Suprapubic skin (tissue), 4 donors: Measurements from ENCODE around the gene TRUB2. TPM values are rescaled to one million over a fixed set of nuclear protein-coding genes. Genes with fewer than 3 reads are reported as not detected.

Source experiments
- DNase-seq, 2 donors: peaks; one replicate each; pipeline ENCODE4 v3.0.0-alpha.2; 2019; ENCODE audit warnings: low spot score in 2 of 2
- H3K27ac ChIP-seq: fragments of 200-600 bp; sonication (generic); one replicate; pipeline ENCODE4 v1.5.1; 2019
- H3K27me3 ChIP-seq: fragments of 200-600 bp; sonication (generic); one replicate; pipeline ENCODE4 v1.5.1; 2019
- H3K36me3 ChIP-seq: fragments of 200-600 bp; sonication (generic); one replicate; pipeline ENCODE4 v1.5.1; 2019
- H3K4me1 ChIP-seq: fragments of 200-600 bp; sonication (generic); one replicate; pipeline ENCODE4 v1.5.1; 2019
- H3K4me3 ChIP-seq: fragments of 200-600 bp; sonication (generic); one replicate; pipeline ENCODE4 v1.5.1; 2019; ENCODE audit warnings: mild to moderate bottlenecking
- H3K9me3 ChIP-seq: fragments of 200-600 bp; sonication (generic); one replicate; pipeline ENCODE4 v1.5.1; 2019
- EP300 ChIP-seq: sonication (generic); formaldehyde crosslinking; IDR thresholded peaks from one replicate; pipeline ENCODE4 v1.6.1; 2017; ENCODE audit warnings: antibody characterized with exemption
- POLR2A ChIP-seq, 2 donors: fragments of 450-650 bp; IDR thresholded peaks; one replicate each; pipeline ENCODE4 v1.6.1; 2017; ENCODE audit warnings: antibody characterized with exemption in 2 of 2, mild to moderate bottlenecking in 2 of 2, moderate library complexity in 2 of 2
- POLR2AphosphoS5 ChIP-seq, 3 donors: sonication (generic); formaldehyde crosslinking; IDR thresholded peaks; one replicate each; pipeline ENCODE4 v1.6.1; 2017; ENCODE audit warnings: antibody characterized with exemption in 3 of 3
- WGBS: methylation state at CpG from one replicate; pipeline ENCODE4 v1.1.5; 2018; 5-methylcytosine and 5-hydroxymethylcytosine counted together
- total RNA-seq, 4 donors: library from RNA; depleted of rRNA; stranded (reverse); fragments of >200 nt; gene quantifications; one replicate each; pipeline ENCODE4 v1.1.0, GENCODE V29; 2016
- TF ChIP-seq, protein P1 (sequence below), 2 donors: fragments of 200-600 bp in 1 of 2; fragments of 450-650 bp in 1 of 2; sonication (generic) in 1 of 2; IDR thresholded peaks; one replicate each; pipeline ENCODE4 v1.5.1; 2016 to 2019; ENCODE audit warnings: antibody characterized with exemption in 2 of 2, mild to moderate bottlenecking in 1 of 2, moderate library complexity in 1 of 2

The TRUB2 gene
- total RNA-seq, 4 donors from 2014 or later: 11.6 to 19.9 (median 14.1) TPM

DNA sequence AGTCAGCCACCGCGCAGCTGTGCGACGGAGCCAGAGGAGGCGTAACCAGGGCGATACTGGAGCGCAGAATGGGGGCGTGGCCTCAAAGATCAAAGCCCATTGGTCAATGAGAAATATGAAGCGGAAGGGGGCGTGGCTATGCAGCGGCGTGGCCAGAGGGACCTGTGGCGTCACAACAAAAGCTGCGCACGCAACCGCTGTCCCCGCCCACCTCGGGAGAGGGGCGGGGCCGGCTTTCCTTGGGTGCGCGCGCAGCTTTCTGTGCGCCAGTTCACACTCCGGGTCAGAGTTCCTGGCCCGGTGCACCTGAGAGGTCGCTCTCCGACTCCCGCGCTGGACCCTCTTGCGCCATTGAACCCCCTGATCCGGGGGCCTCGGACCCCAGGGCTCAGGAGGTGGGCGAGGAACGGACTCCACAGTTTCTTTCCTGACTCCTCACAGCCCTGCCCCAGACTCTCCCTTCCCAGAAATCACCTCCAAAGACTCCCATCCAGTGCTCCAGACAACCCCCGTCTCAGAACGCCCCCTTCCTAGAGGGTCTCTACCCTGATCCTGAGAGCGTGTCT is 46.2 kb downstream of the TRUB2 start, which contains the start of gene SWI5:
Gene SWI5 (plus strand): TSS at position 269 of the 566 bp plus-strand sequence.
- no peaks in the 10 kb centered on the region for H3K9me3 ChIP-seq
- H3K36me3 ChIP-seq: peaks cover 16% of the 10 kb centered on the region
- DNase-seq: peak; percentile 100
- H3K27ac ChIP-seq: peak within 1 kb of the TSS; percentile 89
- peak within 1 kb of the TSS; percentile 82 for H3K4me3 ChIP-seq
- WGBS: 0% methylated on average over 32 of the region's 38 CpGs
- H3K27me3 ChIP-seq: no peaks in the 10 kb centered on the region
- TF ChIP-seq, protein P1, sequence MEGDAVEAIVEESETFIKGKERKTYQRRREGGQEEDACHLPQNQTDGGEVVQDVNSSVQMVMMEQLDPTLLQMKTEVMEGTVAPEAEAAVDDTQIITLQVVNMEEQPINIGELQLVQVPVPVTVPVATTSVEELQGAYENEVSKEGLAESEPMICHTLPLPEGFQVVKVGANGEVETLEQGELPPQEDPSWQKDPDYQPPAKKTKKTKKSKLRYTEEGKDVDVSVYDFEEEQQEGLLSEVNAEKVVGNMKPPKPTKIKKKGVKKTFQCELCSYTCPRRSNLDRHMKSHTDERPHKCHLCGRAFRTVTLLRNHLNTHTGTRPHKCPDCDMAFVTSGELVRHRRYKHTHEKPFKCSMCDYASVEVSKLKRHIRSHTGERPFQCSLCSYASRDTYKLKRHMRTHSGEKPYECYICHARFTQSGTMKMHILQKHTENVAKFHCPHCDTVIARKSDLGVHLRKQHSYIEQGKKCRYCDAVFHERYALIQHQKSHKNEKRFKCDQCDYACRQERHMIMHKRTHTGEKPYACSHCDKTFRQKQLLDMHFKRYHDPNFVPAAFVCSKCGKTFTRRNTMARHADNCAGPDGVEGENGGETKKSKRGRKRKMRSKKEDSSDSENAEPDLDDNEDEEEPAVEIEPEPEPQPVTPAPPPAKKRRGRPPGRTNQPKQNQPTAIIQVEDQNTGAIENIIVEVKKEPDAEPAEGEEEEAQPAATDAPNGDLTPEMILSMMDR (IDR thresholded peaks at IDR 0.05): no peak
- TF ChIP-seq EP300 (no peak), POLR2AphosphoS5 (IDR thresholded peaks at IDR 0.05) (peak; percentile 11 to 85 (median 14)), POLR2A (IDR thresholded peaks at IDR 0.05) (peak; percentile 58 to 87)
- H3K4me1 ChIP-seq: peaks cover 43% of the 10 kb centered on the region

DNA sequence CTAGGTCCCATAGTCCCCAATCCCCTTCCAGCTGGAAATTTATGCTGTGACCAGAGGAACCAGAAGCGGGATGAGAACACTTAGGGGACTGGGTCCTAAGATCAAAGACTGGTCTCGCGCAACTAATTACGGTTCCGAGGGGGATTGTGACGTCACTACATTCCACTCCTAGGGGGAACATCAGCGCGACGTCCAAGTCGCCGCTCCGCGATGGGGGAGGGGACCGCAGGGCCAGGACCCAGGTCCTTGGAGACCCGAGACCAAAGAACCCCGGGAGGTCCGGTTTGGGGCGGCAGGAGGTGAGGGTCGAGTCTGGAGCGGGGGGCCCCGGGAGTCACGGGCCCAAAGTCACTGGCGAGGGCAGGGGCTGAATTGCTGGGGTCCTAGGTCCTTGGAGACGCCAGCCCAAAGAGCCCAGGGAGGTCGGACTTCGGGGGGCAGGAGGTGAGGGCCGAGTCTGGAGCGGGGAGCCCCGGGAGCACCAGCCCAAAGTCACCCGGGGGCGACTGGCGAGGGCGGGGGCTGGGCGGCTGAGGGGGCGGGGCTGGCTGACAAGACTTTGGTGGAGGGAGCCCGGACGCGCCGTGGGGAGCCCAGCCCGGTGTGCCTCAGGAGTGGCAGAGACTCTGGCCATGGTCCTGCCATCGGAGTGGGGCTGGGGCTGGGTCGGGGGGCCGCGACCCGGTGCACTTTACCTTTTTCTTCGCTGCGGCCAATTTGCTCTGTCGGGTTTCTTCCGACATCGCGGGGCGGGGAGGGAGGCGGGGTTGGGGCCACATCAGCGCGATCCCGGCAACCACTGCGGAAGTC is 46.8 kb downstream of the TRUB2 start, which contains the start of gene GOLGA2:
Gene GOLGA2 (minus strand): TSS at position 810 of the 810 bp plus-strand sequence. CDS start 31 bp downstream, at position 779.
- Histone ChIP-seq H3K4me3 (peak within 1 kb of the TSS; percentile 82), H3K27ac (peak within 1 kb of the TSS; percentile 89), H3K9me3 (no peaks in the 10 kb centered on the region), H3K4me1 (peaks cover 43% of the 10 kb centered on the region), H3K36me3 (peaks cover 17% of the 10 kb centered on the region), H3K27me3 (no peaks in the 10 kb centered on the region)
- no peak for DNase-seq
- 0% methylated on average over 24 of the region's 57 CpGs for WGBS
- TF ChIP-seq EP300 (no peak), POLR2AphosphoS5 (IDR thresholded peaks at IDR 0.05) (no peak), POLR2A (IDR thresholded peaks at IDR 0.05) (no peak)
- TF ChIP-seq, protein P1 (IDR thresholded peaks at IDR 0.05): no peak

DNA sequence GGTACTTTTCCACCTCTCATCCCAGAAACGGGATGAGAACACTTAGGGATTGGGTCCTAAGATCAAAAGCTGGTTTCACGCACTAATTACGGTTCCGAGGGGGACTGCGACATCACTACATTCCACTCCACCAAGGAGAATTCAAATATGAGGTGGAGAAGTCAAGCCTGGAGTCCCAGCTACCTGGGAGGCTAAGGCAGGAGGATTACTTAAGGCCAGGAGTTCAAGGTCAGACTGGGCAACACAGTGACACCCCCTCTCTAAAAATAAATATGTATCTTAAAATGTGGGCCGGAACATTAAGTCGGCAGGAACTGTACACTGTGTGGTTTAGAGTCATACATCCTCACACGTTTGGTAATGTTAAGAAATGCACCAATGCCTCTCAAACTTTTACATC is 48.0 kb downstream of the TRUB2 start:
- TF ChIP-seq POLR2A (IDR thresholded peaks at IDR 0.05) (no peak), POLR2AphosphoS5 (IDR thresholded peaks at IDR 0.05) (no peak), EP300 (no peak)
- TF ChIP-seq, protein P1 (IDR thresholded peaks at IDR 0.05): no peak
- Histone ChIP-seq H3K4me3 (peak overlapping the region; percentile 82), H3K27ac (no peak overlapping the region), H3K9me3 (no peaks in the 10 kb centered on the region), H3K27me3 (no peaks in the 10 kb centered on the region), H3K4me1 (peaks cover 39% of the 10 kb centered on the region), H3K36me3 (peaks cover 17% of the 10 kb centered on the region)
- WGBS: 68% methylated on average over 8 of the region's 8 CpGs
- DNase-seq: no peak

DNA sequence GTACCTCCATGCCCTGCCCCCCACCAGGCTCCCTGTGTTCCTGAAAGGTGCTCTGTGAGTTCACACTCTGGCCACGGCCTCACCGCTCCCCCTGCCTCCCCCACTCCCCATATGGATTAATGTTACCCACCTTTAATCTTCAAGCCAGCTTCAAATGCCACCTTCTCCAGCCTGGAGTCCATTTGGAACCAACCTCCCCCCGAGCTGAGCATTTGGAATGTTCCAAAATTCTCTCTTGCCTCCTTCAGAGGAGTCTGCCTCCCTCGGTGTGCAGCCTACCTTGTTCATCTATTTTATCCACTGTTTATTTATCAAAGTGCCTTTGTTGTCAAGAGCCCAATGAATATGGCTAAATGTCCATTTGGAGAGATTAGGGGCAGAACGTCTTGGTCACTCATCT is 50.7 kb downstream of the TRUB2 start:
- TF ChIP-seq POLR2A (IDR thresholded peaks at IDR 0.05) (no peak), EP300 (no peak), POLR2AphosphoS5 (IDR thresholded peaks at IDR 0.05) (no peak)
- TF ChIP-seq, protein P1 (IDR thresholded peaks at IDR 0.05): no peak
- DNase-seq: no peak
- H3K4me1 ChIP-seq: peaks cover 34% of the 10 kb centered on the region
- no peaks in the 10 kb centered on the region for H3K27me3 ChIP-seq
- H3K4me3 ChIP-seq: no peak overlapping the region
- 77% methylated on average over 5 of the region's 5 CpGs for WGBS
- H3K9me3 ChIP-seq: no peaks in the 10 kb centered on the region
- peaks cover 43% of the 10 kb centered on the region for H3K36me3 ChIP-seq
- peak overlapping the region; percentile 43 for H3K27ac ChIP-seq

DNA sequence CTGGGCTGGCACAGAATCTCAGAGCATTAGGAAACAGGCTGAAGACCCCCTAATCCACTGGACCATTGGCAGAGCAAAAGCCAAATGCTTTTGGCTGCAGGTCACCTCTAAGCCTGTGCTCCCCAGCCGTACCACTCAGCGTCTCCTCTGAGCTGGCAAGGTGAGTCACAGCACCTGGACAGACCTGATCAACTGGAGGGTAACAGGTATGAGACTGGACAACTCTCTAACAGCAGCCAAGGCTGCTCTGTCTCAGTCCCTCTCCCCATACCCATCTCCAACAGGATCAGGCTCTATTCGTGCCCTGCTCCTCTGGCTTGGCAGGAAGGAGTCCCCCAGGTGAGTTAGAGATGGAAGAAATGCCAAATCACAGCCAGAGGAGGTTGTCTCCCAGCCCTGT is 51.1 kb downstream of the TRUB2 start:
- TF ChIP-seq EP300 (no peak), POLR2AphosphoS5 (IDR thresholded peaks at IDR 0.05) (no peak), POLR2A (IDR thresholded peaks at IDR 0.05) (no peak)
- TF ChIP-seq, protein P1 (IDR thresholded peaks at IDR 0.05): no peak
- no peak overlapping the region for H3K4me3 ChIP-seq
- no peak for DNase-seq
- peaks cover 47% of the 10 kb centered on the region for H3K36me3 ChIP-seq
- H3K4me1 ChIP-seq: peaks cover 33% of the 10 kb centered on the region
- peak overlapping the region; percentile 43 for H3K27ac ChIP-seq
- no peaks in the 10 kb centered on the region for H3K9me3 ChIP-seq
- 52% methylated on average over 3 of the region's 3 CpGs for WGBS
- no peaks in the 10 kb centered on the region for H3K27me3 ChIP-seq
